GM12891 (cell line): ENCODE data around the gene CRTC2.

Experiments used
- POLR2A ChIP-seq: IDR thresholded peaks from 2 replicates; pipeline ENCODE4 v1.6.1; 2011; ENCODE audit warnings: low read depth, low read length, control low read depth
- POLR2AphosphoS5 ChIP-seq: IDR thresholded peaks from 2 replicates; pipeline ENCODE4 v1.6.1; 2011; ENCODE audit warnings: low read depth, low read length, control low read depth
- SPI1 ChIP-seq: IDR thresholded peaks from 2 replicates; pipeline ENCODE4 v1.6.1; 2011; ENCODE audit warnings: low read depth, low read length, control low read depth

DNA sequence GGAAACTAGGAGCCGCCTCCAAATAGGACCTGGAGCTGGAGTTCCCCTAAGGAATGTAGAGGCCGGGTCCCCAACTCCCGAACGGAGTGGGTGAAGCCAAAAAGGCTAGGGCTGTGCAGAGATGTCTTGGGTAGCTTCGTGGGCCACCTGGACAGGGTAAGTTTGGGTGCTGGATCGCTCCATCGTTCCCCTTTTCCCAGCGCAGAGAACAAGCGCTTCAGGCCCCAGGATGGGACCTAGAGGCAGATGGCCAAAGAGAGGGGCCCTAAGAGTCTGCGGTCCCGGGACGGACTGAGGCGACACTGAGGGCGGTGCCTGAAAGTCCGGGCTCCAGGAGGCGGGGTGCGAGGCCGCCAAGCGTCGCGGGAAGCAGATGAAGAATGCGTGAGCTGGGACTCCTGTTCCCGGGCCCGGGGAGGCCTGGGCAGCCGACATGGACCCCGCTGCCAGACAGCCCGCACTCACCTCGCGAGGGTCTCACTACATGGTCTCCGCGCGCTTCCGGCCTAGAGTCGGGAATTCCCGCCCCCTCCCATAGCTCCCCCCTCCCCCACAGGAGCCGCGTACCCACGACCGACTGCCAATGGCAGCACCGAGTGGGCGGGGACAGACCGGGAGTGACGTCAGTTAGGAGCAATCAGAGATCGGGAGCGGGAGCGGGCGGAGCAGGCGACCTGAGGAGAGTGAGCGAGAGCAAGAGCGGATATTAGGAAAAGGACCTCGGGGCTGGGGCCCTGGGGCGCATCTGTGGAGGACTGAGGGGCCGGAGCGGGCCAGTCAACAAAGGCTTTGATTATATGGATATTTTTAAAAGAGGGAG lies 4.8 kb upstream of the CRTC2 start, which contains the start of gene SLC39A1:
- no peak for TF ChIP-seq SPI1
- no peak; the same call in 1 of the 2 replicates for TF ChIP-seq POLR2A
- TF ChIP-seq POLR2AphosphoS5 = peak; percentile 78
